RWPE1 (cell line): ENCODE results near the gene TOPBP1.
A peak's percentile ranks its signal among the peaks of the same experiment; 100 is the strongest.

Experiments
- CTCF ChIA-PET: fragments of 350-600 bp; sonication (Branson Sonifier 250); formaldehyde crosslinking; extraction: SDS; loops from one replicate; lab custom pipeline; 2021; lab: Yijun Ruan, JAX
- POLR2A ChIA-PET: fragments of 400-600 bp; formaldehyde crosslinking; extraction: SDS; loops from one replicate; lab custom pipeline; 2020; ENCODE audit warnings: antibody characterized with exemption; ENCODE audit not compliant: low non-redundant PET; lab: Yijun Ruan, JAX
- DNase-seq: peaks from one replicate; pipeline ENCODE4 v3.0.0; 2012; ENCODE audit warnings: low spot score
- H3K27ac ChIP-seq: fragments of 450-650 bp; 2 replicates; pipeline ENCODE4 v1.5.1; 2017
- TF ChIP-seq, protein P1 (sequence below): fragments of 450-650 bp; conservative IDR thresholded peaks from 2 replicates; pipeline ENCODE4 v1.5.1; 2017; ENCODE audit warnings: low read depth, mild to moderate bottlenecking

The TOPBP1 gene

DNA sequence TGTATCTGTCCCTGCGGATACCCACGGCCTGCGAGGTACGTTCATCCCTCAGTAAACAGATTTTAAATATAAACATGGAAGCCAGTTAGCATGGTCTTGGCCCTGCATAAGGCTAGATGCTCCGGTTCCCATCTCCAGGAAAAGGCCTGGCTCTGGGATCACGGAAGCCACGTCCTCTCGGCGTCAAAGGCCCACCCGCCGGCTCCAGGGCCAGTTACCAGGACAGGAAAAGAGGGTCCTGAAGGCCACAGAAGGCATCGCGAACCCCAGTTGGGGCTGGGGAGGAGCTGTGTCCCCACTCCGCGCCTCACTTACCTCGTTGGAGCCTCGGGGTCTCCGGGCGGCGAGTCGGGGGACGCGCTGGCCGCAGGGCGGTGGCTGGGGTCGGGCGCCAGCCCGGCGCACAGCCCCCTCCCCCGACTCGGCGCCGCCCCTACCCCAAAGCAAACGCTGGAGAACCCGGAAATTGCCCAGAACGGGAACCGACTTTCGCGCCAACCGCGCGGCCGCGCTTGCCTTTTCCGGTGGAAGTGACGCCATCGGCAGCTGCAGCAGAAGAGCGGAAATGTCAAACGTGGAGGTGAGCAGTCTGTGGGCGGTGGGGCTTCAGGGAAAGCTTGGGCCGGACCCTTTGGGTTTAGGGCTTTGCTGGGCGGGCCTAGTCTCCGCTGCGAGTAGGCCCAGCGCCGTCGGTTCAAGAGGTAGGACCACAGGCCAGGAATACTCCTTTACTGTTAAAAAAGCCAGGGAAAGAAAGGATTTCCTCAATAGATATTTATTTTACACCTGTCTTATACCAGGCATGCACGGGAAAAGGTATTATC, at the start of gene TOPBP1:
Gene TOPBP1 (minus strand): TSS at position 488 of the 824 bp plus-strand sequence. CDS start 814 bp downstream, outside the sequence.
- TF ChIP-seq, protein P1, sequence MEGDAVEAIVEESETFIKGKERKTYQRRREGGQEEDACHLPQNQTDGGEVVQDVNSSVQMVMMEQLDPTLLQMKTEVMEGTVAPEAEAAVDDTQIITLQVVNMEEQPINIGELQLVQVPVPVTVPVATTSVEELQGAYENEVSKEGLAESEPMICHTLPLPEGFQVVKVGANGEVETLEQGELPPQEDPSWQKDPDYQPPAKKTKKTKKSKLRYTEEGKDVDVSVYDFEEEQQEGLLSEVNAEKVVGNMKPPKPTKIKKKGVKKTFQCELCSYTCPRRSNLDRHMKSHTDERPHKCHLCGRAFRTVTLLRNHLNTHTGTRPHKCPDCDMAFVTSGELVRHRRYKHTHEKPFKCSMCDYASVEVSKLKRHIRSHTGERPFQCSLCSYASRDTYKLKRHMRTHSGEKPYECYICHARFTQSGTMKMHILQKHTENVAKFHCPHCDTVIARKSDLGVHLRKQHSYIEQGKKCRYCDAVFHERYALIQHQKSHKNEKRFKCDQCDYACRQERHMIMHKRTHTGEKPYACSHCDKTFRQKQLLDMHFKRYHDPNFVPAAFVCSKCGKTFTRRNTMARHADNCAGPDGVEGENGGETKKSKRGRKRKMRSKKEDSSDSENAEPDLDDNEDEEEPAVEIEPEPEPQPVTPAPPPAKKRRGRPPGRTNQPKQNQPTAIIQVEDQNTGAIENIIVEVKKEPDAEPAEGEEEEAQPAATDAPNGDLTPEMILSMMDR: no peak
- POLR2A ChIA-PET: no interaction called here
- H3K27ac ChIP-seq: peak within 1 kb of the TSS; percentile 83
- DNase-seq: peak; percentile 81
- CTCF ChIA-PET: interaction anchor here (0.5 to 1.3 kb wide), 3 partner anchors 157 to 213 kb away, joined by 3 to 4 read pairs (median 3); no protein-coding TSS in a partner anchor

DNA sequence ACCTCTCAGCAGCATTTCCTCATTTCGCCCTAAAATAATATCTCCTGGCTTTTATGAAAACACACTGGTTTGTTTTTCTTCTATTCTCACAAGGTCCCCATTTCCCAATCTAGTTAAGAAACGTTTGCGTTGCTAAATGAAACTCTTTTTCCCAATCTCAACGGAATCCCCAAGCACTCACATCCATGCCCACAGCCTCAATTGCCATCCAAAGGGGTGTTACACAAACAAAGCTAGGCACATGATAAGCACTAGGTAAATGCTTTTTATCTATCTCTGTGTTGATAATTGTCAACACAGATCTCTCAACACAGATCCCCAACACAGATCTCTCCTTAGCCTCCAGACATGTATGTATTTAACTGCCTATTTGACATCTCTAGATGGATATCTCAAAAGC, 49.3 kb upstream of the TOPBP1 start:
- TF ChIP-seq, protein P1: no peak
- no peak for DNase-seq
- ChIA-PET POLR2A (no interaction called here), CTCF (interaction anchor here (0.6 to 0.7 kb wide), 2 partner anchors 124 to 171 kb away, joined by 3 read pairs; no protein-coding TSS in a partner anchor)
- H3K27ac ChIP-seq: no peak overlapping the region

DNA sequence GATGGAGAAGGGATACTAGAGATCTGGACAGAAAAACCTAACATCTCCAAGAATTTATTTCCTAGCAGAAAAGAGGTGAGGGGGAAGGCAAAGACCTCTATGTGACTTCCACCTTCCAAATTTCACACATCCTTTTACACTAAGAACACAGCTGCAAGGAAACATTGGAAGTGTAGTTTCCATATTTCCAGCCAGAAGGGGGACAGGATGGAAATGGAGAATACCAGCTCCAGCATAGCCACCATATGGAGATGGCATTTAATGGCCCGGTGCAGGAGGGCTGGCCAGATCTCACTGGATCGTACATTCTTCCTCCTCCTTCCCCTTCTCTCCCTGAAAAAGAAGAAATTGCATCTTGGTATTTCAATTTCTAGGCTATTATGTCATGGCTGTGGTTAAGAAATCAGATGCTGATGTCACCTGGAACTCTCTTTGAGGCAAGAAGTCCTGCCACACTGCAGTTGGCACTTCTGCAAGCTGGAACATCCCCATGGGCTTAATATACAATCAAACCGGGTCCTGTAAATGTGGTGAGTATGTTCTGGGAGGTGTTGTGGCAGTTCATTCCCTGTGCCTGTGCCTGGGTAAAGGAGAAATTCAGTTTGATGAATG, 47.5 kb upstream of the TOPBP1 start:
- DNase-seq: no peak
- CTCF ChIA-PET: no interaction called here

DNA sequence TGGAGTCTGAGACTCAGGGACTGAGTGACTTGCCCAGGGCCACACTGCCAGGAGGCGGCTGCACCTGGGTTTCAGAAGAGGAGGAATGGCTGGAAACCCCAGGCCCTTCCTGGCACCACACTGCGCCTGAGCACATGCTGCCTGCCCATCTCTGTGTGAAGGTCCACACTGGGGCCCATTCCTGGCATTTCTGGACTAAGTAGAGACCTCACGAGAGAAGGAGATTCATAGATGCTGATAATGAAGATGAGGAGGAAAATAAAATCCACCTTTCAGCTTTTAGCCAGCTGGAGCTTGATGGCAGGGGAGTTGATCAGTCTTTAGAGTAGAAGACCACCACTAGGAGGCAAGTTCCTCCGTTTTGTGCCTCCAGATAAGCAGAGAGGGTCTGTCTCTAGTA, 44.3 kb upstream of the TOPBP1 start:
- POLR2A ChIA-PET: no interaction called here
- DNase-seq: no peak
- CTCF ChIA-PET: no interaction called here
- no peak overlapping the region for H3K27ac ChIP-seq
- TF ChIP-seq, protein P1: no peak

More for the DNA sequence above, 47.5 kb upstream of the TOPBP1 start:
- no peak overlapping the region for H3K27ac ChIP-seq
- POLR2A ChIA-PET: no interaction called here
- TF ChIP-seq, protein P1: no peak

DNA sequence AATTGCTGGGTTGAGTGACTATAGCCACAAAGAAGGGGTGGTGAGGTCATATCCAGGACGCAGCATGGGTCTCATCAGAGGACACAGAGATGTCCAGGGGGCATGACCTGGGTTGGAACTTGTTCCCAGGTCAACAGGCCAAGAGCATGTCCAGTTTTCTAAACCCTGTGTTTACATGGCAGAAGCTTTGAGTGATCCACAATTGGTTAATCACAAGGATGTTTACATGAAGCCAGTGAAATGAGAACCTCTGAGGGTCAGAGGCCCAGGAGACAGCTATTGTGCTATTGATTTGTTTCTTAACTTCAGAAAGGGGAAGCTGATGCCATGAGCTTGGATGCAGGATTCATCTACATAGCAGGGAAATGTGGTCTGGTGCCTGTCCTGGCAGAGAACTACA, 42.2 kb upstream of the TOPBP1 start:
- DNase-seq: no peak
- TF ChIP-seq, protein P1: no peak
- ChIA-PET CTCF (no interaction called here), POLR2A (no interaction called here)
- no peak overlapping the region for H3K27ac ChIP-seq

DNA sequence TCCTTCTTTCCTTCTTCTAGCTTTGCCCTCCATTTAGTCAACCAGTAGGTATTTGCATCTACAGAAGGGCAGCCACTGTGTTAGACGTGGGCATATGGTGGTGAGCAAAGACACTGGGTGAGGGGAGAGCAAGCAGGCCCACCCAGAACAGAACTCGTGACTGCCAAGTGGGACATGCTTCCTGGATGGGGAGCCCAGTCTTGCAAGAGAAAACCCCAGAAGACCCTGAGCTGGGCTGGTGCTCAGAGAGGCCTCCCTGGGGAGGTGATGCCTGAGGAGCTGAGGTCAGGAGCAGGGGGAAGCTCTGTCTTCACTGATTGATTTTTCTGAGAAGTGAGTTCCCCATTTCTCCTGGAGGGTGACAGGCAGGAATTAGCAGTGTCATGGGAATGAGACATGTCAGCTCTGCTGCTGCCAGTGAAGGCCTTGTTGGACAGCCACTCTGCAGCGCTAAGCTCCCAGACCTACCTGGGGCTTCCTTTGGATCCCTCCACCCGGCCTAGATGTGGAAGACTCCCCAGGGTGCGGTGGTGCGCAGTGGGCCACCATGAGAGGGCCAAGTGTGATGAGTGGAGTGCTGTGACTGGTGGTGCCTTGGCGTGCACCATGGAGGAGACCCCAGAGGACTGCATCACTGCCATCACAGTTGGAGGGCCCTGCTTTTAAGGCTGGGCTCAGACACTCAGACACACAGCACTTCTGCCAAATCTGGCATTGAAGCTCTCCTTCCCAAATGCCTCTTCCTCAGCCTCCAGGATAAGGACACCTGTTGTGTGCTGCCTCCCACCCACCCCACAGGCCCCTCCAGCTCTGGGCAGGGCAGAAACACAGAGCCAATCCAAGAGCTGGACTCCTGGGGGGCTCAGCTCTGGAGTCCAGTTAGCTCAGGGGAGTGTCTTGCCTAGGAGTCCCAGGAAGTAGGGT, 40.0 kb upstream of the TOPBP1 start:
- H3K27ac ChIP-seq: no peak overlapping the region
- TF ChIP-seq, protein P1: no peak
- DNase-seq: no peak
- ChIA-PET CTCF (no interaction called here), POLR2A (no interaction called here)
